Thoracic aorta (tissue), 2 donors: ENCODE measurements around the gene HAP1. TPM values are rescaled to one million over a fixed set of nuclear protein-coding genes. Genes with fewer than 3 reads are reported as not detected.
A peak's percentile ranks its signal among the peaks of the same experiment; 100 is the strongest.

Experiments
- ATAC-seq: fragments of 150-250 bp; one replicate; pipeline ENCODE4 v1.8.0; 2017; ENCODE audit warnings: low read depth; ENCODE audit not compliant: insufficient number of reproducible peaks, low FRiP score
- DNase-seq: peaks from one replicate; pipeline ENCODE4 v3.0.0-alpha.2; 2020; ENCODE audit warnings: low spot score
- H3K27ac ChIP-seq, 2 donors: fragments of 200-600 bp; sonication (generic); 1 replicate in 1 of 2; 2 replicates in 1 of 2; pipeline ENCODE4 v1.5.1; 2016; ENCODE audit warnings: mild to moderate bottlenecking in 2 of 2, moderate library complexity in 2 of 2
- H3K27me3 ChIP-seq: fragments of 200-600 bp; sonication (generic); replicated peaks from 2 replicates; pipeline ENCODE4 v1.6.0; 2016; ENCODE audit warnings: mild to moderate bottlenecking; ENCODE audit not compliant: insufficient read depth
- H3K36me3 ChIP-seq: fragments of 200-600 bp; sonication (generic); one replicate; pipeline ENCODE4 v1.5.1; 2016
- H3K4me1 ChIP-seq, 2 donors: fragments of 200-600 bp; sonication (generic); 1 replicate in 1 of 2; 2 replicates in 1 of 2; pipeline versions ENCODE4 v1.5.1 to v1.6.0; 2016; ENCODE audit warnings: low read depth in 2 of 2, mild to moderate bottlenecking in 1 of 2; ENCODE audit not compliant: control insufficient read depth in 1 of 2
- H3K4me3 ChIP-seq: fragments of 200-600 bp; sonication (generic); 2 replicates; pipeline ENCODE4 v1.5.1; 2016; ENCODE audit warnings: mild to moderate bottlenecking
- H3K9me3 ChIP-seq: fragments of 200-600 bp; sonication (generic); 2 replicates; pipeline ENCODE4 v1.5.1; 2016
- CTCF ChIP-seq: fragments of 200-600 bp; sonication (generic); IDR thresholded peaks from one replicate; pipeline ENCODE4 v1.5.1; 2019; ENCODE audit warnings: antibody characterized with exemption
- total RNA-seq, 2 donors: library from RNA; depleted of rRNA; stranded (reverse); fragments of >200 nt; gene quantifications; one replicate each; pipeline versions ENCODE4 v1.1.0 to v1.2.3, GENCODE V29; 2016

HAP1 gene
- total RNA-seq, 2 donors from 2014 or later: 0.35 TPM; not detected in 1

GRCh38 chr17:41739661-41740352 is 5.4 kb upstream of the HAP1 start:
- no peak overlapping the region for H3K4me3 ChIP-seq
- peaks cover 10% of the 10 kb centered on the region for H3K27me3 ChIP-seq
- no peak for TF ChIP-seq CTCF
- ATAC-seq (no peak), DNase-seq (no peak)
- H3K27ac ChIP-seq: no peak overlapping the region
- H3K4me1 ChIP-seq: peaks cover under 1 to 8% of the 10 kb centered on the region in 2 donors
- no peaks in the 10 kb centered on the region for H3K36me3 ChIP-seq
- no peaks in the 10 kb centered on the region for H3K9me3 ChIP-seq

- Histone ChIP-seq H3K36me3 (no peaks in the 10 kb centered on the region), H3K27me3 (peaks cover 10% of the 10 kb centered on the region), H3K4me3 (no peak overlapping the region), H3K9me3 (no peaks in the 10 kb centered on the region), H3K27ac (no peak overlapping the region), H3K4me1 (peaks cover 11 to 19% of the 10 kb centered on the region in 2 donors)
- DNase-seq (no peak), ATAC-seq (no peak)
- no peak for TF ChIP-seq CTCF
Measured at GRCh38 chr17:41738801-41739112, 4.3 kb upstream of the HAP1 start.

- TF ChIP-seq CTCF: peak; percentile 99
- no peaks in the 10 kb centered on the region for H3K36me3 ChIP-seq
- peaks cover 10% of the 10 kb centered on the region for H3K27me3 ChIP-seq
- ATAC-seq (peak; percentile 70), DNase-seq (peak; percentile 22)
- no peaks in the 10 kb centered on the region for H3K9me3 ChIP-seq
- H3K27ac ChIP-seq: no peak overlapping the region
- peaks cover 13 to 20% of the 10 kb centered on the region in 2 donors for H3K4me1 ChIP-seq
- no peak overlapping the region for H3K4me3 ChIP-seq
Measured at GRCh38 chr17:41738077-41738800, 3.8 kb upstream of the HAP1 start.

GRCh38 chr17:41737680-41738023 is 3.2 kb upstream of the HAP1 start:
- H3K9me3 ChIP-seq: no peaks in the 10 kb centered on the region
- H3K36me3 ChIP-seq: no peaks in the 10 kb centered on the region
- peaks cover 10% of the 10 kb centered on the region for H3K27me3 ChIP-seq
- H3K27ac ChIP-seq: no peak overlapping the region
- ATAC-seq (no peak), DNase-seq (no peak)
- H3K4me3 ChIP-seq: no peak overlapping the region
- peaks cover 13 to 20% of the 10 kb centered on the region in 2 donors for H3K4me1 ChIP-seq
- no peak for TF ChIP-seq CTCF

- Histone ChIP-seq H3K27me3 (peaks cover 10% of the 10 kb centered on the region), H3K4me3 (no peak overlapping the region), H3K36me3 (no peaks in the 10 kb centered on the region), H3K9me3 (no peaks in the 10 kb centered on the region), H3K4me1 (peaks cover 13 to 20% of the 10 kb centered on the region in 2 donors), H3K27ac (no peak overlapping the region)
- ATAC-seq (no peak), DNase-seq (no peak)
- TF ChIP-seq CTCF: no peak
Measured at GRCh38 chr17:41736983-41737679, 2.7 kb upstream of the HAP1 start.
